ENCODE measurements around the gene GPR161.

The GPR161 gene

GRCh38 chr1:168110896-168111545 lies 25.7 kb downstream of the GPR161 start:
- Histone ChIP-seq H3K4me2 (ENCODE audit: low read length) (no peak overlapping the region), H4K20me1 (ENCODE audit: insufficient read depth, low read length) (no peaks in the 10 kb centered on the region), H2AFZ (ENCODE audit: low read depth, low read length) (no peak overlapping the region), H3K9ac (ENCODE audit: low read length) (no peak overlapping the region), H3K4me3 (ENCODE audit: low read length) (no peak overlapping the region), H3K27me3 (ENCODE audit: low read depth, low read length) (no peaks in the 10 kb centered on the region), H3K9me3 (ENCODE audit: insufficient read depth, low read length) (no peaks in the 10 kb centered on the region), H3K27ac (ENCODE audit: low read length) (no peak overlapping the region), H3K4me1 (ENCODE audit: low read length) (no peaks in the 10 kb centered on the region), H3K79me2 (ENCODE audit: low read length) (no peaks in the 10 kb centered on the region), H3K36me3 (replicated peaks; ENCODE audit: low read depth, low read length) (no peaks in the 10 kb centered on the region)
- no peak for TF ChIP-seq CTCF (IDR thresholded peaks at IDR 0.05; ENCODE audit: low read depth, low read length)
- TF ChIP-seq EZH2phosphoT487 (IDR thresholded peaks at IDR 0.05; ENCODE audit: low read depth): no peak

GRCh38 chr1:168106274-168106673 lies 30.5 kb downstream of the GPR161 start:
- H3K4me1 ChIP-seq (ENCODE audit: low read length): no peaks in the 10 kb centered on the region
- H3K79me2 ChIP-seq (ENCODE audit: low read length): no peaks in the 10 kb centered on the region
- H3K9me3 ChIP-seq (ENCODE audit: insufficient read depth, low read length): no peaks in the 10 kb centered on the region
- H3K4me2 ChIP-seq (ENCODE audit: low read length): no peak overlapping the region
- no peaks in the 10 kb centered on the region for H3K27me3 ChIP-seq (ENCODE audit: low read depth, low read length)
- no peak for TF ChIP-seq CTCF (IDR thresholded peaks at IDR 0.05; ENCODE audit: low read depth, low read length)
- TF ChIP-seq EZH2phosphoT487 (IDR thresholded peaks at IDR 0.05; ENCODE audit: low read depth): no peak
- no peaks in the 10 kb centered on the region for H4K20me1 ChIP-seq (ENCODE audit: insufficient read depth, low read length)
- H3K36me3 ChIP-seq (replicated peaks; ENCODE audit: low read depth, low read length): no peaks in the 10 kb centered on the region
- no peak overlapping the region for H2AFZ ChIP-seq (ENCODE audit: low read depth, low read length)
- H3K4me3 ChIP-seq (ENCODE audit: low read length): no peak overlapping the region
- H3K27ac ChIP-seq (ENCODE audit: low read length): no peak overlapping the region
- no peak overlapping the region for H3K9ac ChIP-seq (ENCODE audit: low read length)

GRCh38 chr1:168105846-168106245 lies 30.9 kb downstream of the GPR161 start:
- Histone ChIP-seq H3K27ac (ENCODE audit: low read length) (no peak overlapping the region), H3K27me3 (ENCODE audit: low read depth, low read length) (no peaks in the 10 kb centered on the region), H3K9ac (ENCODE audit: low read length) (no peak overlapping the region), H3K4me2 (ENCODE audit: low read length) (no peak overlapping the region), H3K4me1 (ENCODE audit: low read length) (no peaks in the 10 kb centered on the region), H3K9me3 (ENCODE audit: insufficient read depth, low read length) (no peaks in the 10 kb centered on the region), H3K36me3 (replicated peaks; ENCODE audit: low read depth, low read length) (no peaks in the 10 kb centered on the region), H2AFZ (ENCODE audit: low read depth, low read length) (no peak overlapping the region), H3K4me3 (ENCODE audit: low read length) (no peak overlapping the region), H4K20me1 (ENCODE audit: insufficient read depth, low read length) (no peaks in the 10 kb centered on the region), H3K79me2 (ENCODE audit: low read length) (no peaks in the 10 kb centered on the region)
- TF ChIP-seq EZH2phosphoT487 (IDR thresholded peaks at IDR 0.05; ENCODE audit: low read depth) (no peak), CTCF (IDR thresholded peaks at IDR 0.05; ENCODE audit: low read depth, low read length) (no peak)

- no peak for TF ChIP-seq CTCF (IDR thresholded peaks at IDR 0.05; ENCODE audit: low read depth, low read length)
- TF ChIP-seq EZH2phosphoT487 (IDR thresholded peaks at IDR 0.05; ENCODE audit: low read depth): no peak
- Histone ChIP-seq H3K27ac (ENCODE audit: low read length) (no peak overlapping the region), H2AFZ (ENCODE audit: low read depth, low read length) (no peak overlapping the region), H3K36me3 (replicated peaks; ENCODE audit: low read depth, low read length) (no peaks in the 10 kb centered on the region), H3K9me3 (ENCODE audit: insufficient read depth, low read length) (no peaks in the 10 kb centered on the region), H3K27me3 (ENCODE audit: low read depth, low read length) (no peaks in the 10 kb centered on the region), H3K9ac (ENCODE audit: low read length) (no peak overlapping the region), H3K4me1 (ENCODE audit: low read length) (no peaks in the 10 kb centered on the region), H3K79me2 (ENCODE audit: low read length) (no peaks in the 10 kb centered on the region), H4K20me1 (ENCODE audit: insufficient read depth, low read length) (no peaks in the 10 kb centered on the region), H3K4me2 (ENCODE audit: low read length) (no peak overlapping the region), H3K4me3 (ENCODE audit: low read length) (no peak overlapping the region)
These were observed 32.2 kb downstream of the GPR161 start for GRCh38 chr1:168104535-168104934.

Data from OCI-LY3 (cell line).